Activated T-cell treated with anti-CD3 and anti-CD28 coated beads for 4 hours (primary cell): ENCODE results near the gene ELOVL6.
A peak's percentile ranks its signal among the peaks of the same experiment; 100 is the strongest.
"Not testable (repeated sequence)": the region's sequence is repeated elsewhere in the genome, so short reads cannot be mapped to it uniquely, and the experiment has no call there.

Experiments
- DNase-seq: peaks from one replicate; pipeline ENCODE4 v3.0.0-alpha.2; 2020

ELOVL6 gene

DNA sequence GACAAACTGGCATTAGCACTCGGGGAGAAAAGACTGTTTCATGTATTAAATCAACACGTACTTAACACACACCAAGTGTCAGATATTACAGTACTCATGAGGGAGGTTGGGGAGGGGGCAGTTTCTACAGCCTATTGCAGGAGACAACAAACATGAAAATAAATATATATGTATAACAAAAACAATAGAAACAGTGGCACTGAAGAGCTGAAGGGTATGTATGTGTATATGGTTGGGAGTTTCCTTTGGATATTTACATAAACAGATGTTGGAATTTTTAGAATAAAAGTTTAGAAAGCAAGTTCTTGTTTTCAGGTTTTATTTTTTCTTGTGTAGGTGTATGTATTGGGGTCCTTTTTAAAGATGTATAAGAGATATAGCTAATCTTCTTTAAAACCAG, 133.5 kb downstream of the ELOVL6 start:
- no peak for DNase-seq

- DNase-seq = no peak
Measured at GRCh38 chr4:110064295-110064694, 134.1 kb downstream of the ELOVL6 start.

DNA sequence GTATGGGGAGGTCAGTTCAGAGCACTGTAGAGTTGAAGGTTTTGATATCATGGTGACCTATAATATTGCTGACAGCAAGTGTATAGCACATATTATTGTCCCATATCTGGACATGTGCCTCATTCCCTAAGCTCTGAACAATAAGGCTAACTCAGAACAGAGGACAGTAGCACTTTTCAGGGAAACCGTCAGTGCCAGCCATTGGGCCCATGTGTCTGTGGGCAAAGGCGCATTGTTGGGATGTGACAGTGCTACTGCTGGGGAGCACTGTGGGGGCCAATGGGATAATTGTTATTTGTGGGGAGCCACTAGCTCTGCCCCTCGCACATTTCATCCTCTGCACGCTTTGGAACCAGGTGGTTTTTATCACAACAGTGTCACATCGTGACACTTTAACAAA, 136.2 kb downstream of the ELOVL6 start:
- DNase-seq = no peak

DNA sequence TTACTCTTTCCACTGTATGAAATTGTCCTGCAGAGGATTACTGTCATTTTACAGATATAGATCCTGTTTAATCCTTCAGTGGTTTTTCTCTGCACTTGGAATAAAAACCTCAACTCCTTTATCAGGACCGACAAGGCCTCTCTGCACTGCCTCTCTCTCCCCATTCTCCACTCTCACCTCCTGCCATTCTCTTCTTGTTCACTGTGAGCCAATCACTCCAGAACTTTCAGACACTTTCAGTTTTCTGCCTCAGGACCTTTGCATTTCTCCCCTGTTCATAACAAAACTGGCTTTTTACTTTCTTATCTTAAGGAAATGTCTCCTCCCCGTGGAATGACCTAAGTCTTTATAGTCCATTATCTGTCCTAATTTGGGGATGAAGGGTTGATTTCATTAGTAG, 137.3 kb downstream of the ELOVL6 start:
- no peak for DNase-seq

DNA sequence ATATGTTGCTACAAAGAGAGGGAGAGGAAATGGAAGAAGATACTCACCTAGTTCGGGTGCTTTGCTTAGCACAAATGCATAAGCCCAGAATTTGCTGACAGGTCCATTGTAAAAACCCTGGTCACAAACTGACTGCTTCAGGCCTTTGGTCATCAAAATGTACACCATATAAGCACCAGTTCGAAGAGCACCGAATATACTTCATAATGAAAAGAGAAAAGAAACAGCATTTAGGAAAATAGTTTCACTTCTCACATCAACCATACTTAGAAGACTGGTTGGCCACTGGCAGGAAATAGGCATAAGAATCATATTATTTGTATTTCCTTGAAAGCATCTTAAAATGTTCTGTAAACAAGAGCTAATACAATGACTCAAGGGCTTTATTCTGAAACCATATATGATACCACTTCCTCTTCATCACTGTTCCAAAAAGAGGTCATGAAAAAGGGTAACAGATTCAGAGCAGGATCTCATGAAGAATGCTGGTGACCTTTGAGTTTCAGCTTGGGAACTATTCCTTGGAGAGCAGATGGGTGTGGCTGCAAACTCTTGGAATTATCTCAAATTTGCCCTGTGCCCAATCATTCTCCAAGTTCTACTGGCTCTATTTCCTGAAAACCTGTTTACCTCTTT, 138.7 kb downstream of the ELOVL6 start:
- DNase-seq = no peak

GRCh38 chr4:110058677-110059076, 139.7 kb downstream of the ELOVL6 start:
- no peak for DNase-seq

DNA sequence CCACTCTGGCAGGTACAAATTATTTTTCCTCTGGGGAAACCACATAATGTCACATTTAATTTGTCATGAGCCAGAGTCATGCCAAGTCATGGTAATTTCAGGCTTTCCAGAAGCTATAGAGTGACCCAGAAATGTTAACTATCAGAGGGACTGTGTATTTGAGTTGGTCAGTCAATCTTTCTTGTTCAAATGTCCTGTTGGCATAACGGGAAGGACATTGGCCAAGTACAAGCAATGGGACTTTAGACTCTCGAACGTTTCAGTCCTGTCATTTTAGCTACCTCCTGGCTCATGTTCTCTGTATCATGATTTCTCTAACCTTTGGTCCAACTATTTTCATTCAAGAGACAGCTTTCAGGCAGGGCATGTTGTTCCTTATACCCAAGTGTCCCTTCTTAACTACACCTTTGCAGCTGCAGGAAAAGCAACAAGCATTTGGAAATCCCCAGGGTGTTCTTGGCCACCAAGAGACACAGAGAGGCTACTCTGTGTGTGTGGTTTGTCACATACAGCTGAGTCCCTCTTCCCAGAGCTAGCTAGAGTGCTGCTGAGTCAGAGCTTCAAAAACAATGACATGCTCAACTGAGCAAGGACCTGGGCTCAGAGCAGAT, 143.2 kb downstream of the ELOVL6 start:
- no peak for DNase-seq

DNA sequence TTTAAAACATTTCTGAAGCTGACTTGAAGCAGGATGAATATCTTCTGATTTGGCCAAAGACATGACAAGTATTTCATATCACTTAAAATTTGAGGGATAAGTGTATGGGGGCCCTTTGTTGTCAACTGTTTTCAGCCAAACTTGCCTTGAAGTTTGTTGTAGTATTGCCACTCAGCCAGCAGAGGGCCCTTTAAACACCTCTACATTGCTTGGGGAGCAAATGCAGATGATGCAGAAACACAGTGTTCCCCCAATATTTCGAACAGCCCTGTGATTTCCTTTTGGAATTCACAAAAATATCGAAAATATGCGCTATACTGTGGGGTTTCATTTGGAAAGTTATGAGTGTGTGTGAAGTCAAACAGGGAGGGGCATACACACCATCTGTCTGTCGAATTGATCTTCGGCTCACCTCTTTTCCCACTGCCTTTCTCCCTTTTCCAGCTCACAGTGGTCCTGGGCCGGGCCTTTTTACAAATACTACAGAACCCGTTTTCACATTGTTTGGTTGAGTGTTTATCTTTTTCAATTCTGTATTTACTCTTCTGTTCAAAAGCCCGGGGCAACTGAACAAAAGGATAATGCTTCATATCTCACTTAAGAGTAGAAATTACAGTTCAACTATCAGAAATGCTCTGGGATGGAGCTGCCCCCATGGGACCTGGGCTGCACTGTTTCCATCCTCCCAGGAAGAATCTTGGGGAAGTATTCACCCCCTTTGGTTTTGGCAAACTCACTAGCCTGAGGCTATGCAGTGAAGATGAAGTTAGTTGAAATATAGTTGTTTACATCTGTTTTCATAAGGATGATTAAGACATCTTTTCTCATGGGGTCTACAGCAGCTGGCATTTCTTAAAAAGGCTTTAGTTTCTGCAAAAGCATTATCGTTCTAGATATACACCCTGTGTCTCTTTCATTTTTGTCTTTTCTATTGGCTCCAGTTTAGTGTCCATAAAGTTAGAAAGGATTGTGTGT, 148.2 kb downstream of the ELOVL6 start:
- peak; percentile 39 for DNase-seq

DNA sequence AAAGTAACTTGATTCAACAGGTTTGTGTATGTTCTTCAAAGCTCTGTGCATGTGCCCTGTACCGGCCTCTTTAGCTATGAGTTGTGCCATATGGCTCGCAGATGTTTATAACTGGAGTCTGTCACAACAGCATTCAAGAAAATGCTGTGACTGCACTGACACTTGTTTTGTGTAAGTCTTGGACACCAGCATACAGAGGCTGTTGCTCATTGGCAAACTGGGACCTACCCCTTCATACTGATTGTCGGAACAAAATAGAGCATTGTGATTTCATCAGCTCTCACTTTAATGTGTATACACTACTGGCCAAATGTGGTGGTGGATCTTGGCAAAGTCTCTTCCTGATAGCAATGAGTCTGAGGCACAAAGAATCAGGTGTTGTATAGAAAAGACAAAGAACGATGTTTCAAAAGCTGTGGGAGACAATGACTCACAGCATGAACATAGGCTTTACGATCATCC, 151.8 kb downstream of the ELOVL6 start:
- no peak for DNase-seq

- no peak for DNase-seq
Measured at GRCh38 chr4:110042545-110043517, 155.6 kb downstream of the ELOVL6 start.

GRCh38 chr4:110041735-110042134, 156.7 kb downstream of the ELOVL6 start:
- DNase-seq = no peak

DNA sequence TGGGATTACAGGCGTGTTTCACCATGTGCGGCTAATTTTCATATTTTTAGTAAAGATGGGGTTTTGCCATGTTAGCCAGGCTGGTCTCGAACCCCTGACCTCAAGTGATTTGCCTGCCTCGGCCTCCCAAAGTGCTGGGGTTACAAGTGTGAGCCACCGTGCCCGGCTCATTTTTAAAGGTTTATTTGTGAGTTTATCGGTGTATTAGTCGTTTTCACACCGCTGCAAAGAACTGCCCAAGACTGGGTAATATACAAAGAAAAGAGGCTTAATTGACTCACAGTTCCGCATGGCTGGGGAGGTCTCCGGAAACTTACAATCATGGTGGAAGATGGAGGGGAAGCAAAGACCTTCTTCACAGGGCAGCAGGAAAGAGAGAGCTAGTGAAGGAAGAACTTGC, 159.3 kb downstream of the ELOVL6 start:
- DNase-seq = not testable (repeated sequence)

- DNase-seq = no peak
Measured at GRCh38 chr4:110034026-110034393, 164.4 kb downstream of the ELOVL6 start.

- no peak for DNase-seq
Measured at GRCh38 chr4:110033355-110034025, 164.9 kb downstream of the ELOVL6 start.

- DNase-seq = no peak
Measured at GRCh38 chr4:110032603-110033002, 165.8 kb downstream of the ELOVL6 start.

DNA sequence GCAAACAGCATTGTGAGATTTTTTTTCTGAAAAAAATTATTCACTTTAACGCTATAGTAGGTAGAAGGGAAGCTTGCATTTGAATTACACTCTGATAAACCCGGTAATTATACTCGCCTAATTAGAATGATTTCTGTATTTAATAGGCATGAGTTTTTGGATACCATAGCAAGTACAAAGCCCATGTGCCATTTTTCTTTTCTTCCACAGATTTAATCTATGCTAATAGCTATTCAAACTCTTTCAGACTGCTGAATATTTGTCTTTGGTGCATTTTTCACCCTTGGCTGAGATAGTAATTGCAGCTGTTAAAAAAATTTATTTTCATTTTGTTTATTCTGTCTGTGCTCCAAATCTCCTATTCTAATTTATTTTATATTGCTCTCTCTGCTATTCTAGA, 172.7 kb downstream of the ELOVL6 start:
- DNase-seq = no peak

GRCh38 chr4:110025056-110025455, 173.4 kb downstream of the ELOVL6 start:
- no peak for DNase-seq

DNA sequence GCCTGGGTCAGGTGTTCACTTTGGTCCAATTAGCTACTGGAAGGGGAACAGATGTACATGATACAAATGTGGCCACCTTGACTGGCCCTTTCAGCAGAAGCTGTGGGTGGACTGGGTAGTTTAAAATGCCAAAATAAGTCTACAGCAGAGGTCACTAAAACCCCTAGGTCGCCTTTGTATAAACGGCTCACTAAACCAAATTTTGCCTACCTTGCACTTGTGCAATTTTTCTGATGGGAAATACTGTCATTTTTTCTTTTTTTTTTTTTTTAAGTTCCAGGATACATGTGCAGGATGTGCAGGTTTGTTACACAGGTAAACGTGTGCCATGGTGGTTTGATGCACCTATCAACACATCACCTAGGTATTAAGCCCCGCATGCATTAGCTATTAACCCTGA, 176.0 kb downstream of the ELOVL6 start:
- no peak for DNase-seq

DNA sequence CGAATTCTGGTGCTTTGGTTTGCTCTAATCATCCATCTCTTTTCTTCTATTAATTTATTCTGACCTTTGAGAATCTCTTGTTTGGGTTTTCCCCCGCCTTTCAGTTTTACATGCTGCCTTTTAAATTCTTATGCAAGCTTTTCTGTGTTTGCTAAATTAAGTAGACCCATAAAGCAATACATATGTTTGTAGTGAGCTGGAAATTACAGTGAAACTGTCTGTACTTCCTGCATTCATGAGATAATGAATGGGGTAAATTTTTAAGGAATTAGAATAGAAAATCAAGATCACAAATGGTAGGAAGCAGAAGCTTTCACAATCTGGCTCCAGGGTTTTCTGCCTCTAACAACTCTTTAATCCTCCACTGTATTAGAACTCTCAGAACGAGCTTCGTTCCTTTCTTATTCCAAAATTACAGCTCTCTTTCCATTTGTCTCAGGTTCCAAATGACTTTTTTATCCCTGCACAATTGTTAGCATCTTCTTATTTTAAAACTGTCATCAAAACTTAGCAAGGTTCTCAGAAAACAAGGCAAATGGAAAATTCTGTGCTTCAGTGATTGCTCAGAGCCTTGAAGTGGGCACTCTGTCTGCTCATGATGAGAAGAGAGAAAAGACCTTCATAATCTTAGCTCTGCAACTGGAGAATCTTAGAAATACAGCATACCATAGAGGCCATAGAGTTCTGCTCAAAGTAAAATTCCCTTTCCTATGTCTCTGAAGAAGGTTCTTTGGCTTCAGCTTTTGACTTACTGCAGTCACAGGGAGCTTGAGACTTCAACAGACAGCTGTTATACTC, 177.6 kb downstream of the ELOVL6 start:
- DNase-seq = no peak

DNA sequence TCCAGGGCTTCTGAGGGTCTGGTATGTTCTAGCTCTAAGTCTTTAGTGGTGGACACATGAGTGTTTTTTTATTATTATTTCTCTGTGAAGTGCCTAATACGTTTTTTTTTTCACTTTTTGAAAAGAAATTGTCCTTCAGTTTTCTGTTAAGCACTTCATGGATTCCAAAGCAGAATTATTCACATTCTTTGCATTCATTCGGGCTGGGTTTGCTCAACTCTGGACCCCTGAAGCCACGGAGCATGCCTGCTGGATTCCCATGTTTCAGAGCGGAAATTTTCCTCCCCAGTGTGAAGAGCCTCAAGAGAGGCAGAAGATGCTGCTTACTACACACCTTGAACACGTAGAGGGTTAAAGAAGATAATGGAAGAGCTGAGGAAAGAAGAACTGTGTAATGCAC, 178.3 kb downstream of the ELOVL6 start:
- DNase-seq = no peak

DNA sequence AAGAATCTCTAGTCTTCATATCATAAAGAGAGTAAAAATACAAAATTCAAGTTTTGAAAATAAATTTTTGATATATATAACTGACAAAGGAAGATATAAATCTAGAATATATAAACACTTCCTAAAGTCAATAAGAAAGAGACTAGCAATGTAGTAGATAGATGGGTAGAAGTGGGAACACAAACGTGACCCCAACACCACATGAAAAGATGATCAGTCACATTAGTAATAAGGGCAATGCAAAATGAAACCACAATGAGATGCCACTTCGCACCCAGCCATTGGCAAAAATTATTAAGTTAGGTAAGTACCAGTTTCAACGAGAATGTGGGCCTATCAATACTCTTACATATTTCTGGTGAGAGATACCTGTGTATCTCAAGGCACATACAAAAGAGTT, 179.3 kb downstream of the ELOVL6 start:
- no peak for DNase-seq
